GM18498 (cell line): ENCODE results near the gene ST6GALNAC1.

Source experiments
- ATAC-seq: cut with Tn5 transposase; IDR thresholded peaks from one replicate; pipeline ENCODE4 v1.9.1; 2021; ENCODE audit warnings: mild to moderate bottlenecking, moderate library complexity; ENCODE audit not compliant: unreplicated experiment

The ST6GALNAC1 gene

GRCh38 chr17:76675648-76676047 lies 32.1 kb upstream of the ST6GALNAC1 start:
- ATAC-seq: no peak

- no peak for ATAC-seq
Measured at GRCh38 chr17:76674600-76674999, 31.0 kb upstream of the ST6GALNAC1 start.

- no peak for ATAC-seq
Measured at GRCh38 chr17:76673729-76674128, 30.2 kb upstream of the ST6GALNAC1 start.

- no peak for ATAC-seq
Measured at GRCh38 chr17:76672892-76673291, 29.3 kb upstream of the ST6GALNAC1 start.

GRCh38 chr17:76672270-76672851 lies 28.8 kb upstream of the ST6GALNAC1 start:
- no peak for ATAC-seq

- ATAC-seq: peak; percentile 13
Measured at GRCh38 chr17:76671912-76672262, 28.3 kb upstream of the ST6GALNAC1 start.

GRCh38 chr17:76671123-76671911 lies 27.8 kb upstream of the ST6GALNAC1 start:
- ATAC-seq: peak; percentile 95

GRCh38 chr17:76670718-76671122 lies 27.2 kb upstream of the ST6GALNAC1 start:
- no peak for ATAC-seq

GRCh38 chr17:76670020-76670717 lies 26.6 kb upstream of the ST6GALNAC1 start:
- no peak for ATAC-seq

- ATAC-seq: no peak
Measured at GRCh38 chr17:76667786-76668453, 24.4 kb upstream of the ST6GALNAC1 start.

- ATAC-seq: no peak
Measured at GRCh38 chr17:76667491-76667755, 23.9 kb upstream of the ST6GALNAC1 start.

GRCh38 chr17:76660656-76661042 lies 17.1 kb upstream of the ST6GALNAC1 start:
- no peak for ATAC-seq

GRCh38 chr17:76659928-76660655 lies 16.5 kb upstream of the ST6GALNAC1 start:
- no peak for ATAC-seq

GRCh38 chr17:76658242-76658662 lies 14.7 kb upstream of the ST6GALNAC1 start:
- ATAC-seq: no peak

GRCh38 chr17:76657505-76658241 lies 14.1 kb upstream of the ST6GALNAC1 start:
- ATAC-seq: no peak

- no peak for ATAC-seq
Measured at GRCh38 chr17:76654408-76654807, 10.9 kb upstream of the ST6GALNAC1 start.

- no peak for ATAC-seq
Measured at GRCh38 chr17:76650504-76650903, 6.9 kb upstream of the ST6GALNAC1 start.

GRCh38 chr17:76646712-76647111 lies 3.2 kb upstream of the ST6GALNAC1 start:
- ATAC-seq: no peak

GRCh38 chr17:76645481-76645880 lies 1.9 kb upstream of the ST6GALNAC1 start:
- ATAC-seq: no peak

GRCh38 chr17:76644995-76645394 lies 1.4 kb upstream of the ST6GALNAC1 start:
- ATAC-seq: no peak
